ENCODE measurements around the gene OTOGL. TPM values are rescaled to one million over a fixed set of nuclear protein-coding genes. Genes with fewer than 3 reads are reported as not detected.

OTOGL gene
- total RNA-seq, 4 donors from 2014 or later = 0.19 to 0.63 (median 0.37) TPM

DNA sequence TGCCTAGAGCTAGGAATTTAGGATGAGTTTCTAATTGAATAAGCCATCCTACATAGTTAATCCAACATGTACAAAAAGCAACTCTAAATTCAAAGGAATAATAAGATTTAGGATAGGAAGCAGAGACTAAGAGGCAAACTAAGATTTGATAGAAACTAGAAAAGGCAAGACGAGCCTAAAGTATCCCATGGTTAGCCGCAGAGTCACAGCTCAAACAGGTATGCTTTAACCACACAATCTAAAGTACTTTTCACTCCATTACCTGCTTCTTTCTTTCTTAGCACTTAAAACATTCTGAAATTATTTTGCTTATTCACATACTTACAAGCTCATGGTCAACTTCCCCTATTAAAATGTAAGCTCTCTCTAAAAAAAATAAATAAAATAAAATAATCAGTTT, 51.8 kb downstream of the OTOGL start:
- TF ChIP-seq, protein P1, sequence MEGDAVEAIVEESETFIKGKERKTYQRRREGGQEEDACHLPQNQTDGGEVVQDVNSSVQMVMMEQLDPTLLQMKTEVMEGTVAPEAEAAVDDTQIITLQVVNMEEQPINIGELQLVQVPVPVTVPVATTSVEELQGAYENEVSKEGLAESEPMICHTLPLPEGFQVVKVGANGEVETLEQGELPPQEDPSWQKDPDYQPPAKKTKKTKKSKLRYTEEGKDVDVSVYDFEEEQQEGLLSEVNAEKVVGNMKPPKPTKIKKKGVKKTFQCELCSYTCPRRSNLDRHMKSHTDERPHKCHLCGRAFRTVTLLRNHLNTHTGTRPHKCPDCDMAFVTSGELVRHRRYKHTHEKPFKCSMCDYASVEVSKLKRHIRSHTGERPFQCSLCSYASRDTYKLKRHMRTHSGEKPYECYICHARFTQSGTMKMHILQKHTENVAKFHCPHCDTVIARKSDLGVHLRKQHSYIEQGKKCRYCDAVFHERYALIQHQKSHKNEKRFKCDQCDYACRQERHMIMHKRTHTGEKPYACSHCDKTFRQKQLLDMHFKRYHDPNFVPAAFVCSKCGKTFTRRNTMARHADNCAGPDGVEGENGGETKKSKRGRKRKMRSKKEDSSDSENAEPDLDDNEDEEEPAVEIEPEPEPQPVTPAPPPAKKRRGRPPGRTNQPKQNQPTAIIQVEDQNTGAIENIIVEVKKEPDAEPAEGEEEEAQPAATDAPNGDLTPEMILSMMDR (IDR thresholded peaks at IDR 0.05) = no peak
- DNase-seq (ENCODE audit: low spot score) (no peak), ATAC-seq (ENCODE audit: low FRiP score) (no peak)

DNA sequence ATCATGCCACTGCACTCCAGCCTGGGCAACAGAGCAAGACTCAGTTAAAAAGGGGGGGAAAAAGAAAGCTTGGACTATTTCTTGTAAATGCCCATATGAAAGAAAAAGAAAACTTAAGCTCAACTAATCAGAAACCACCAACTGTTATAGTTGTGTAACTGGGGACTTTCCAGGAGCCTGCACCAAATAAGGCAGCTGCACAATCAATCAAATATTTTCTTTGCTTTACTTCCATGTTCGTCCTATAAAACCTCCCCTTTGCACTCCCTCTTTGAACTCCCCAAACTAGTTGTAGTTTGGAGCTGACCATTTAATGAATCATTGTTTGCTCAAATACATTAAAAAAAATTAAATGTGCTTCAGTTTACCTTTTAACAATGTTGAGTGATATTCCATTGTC, 54.9 kb downstream of the OTOGL start:
- TF ChIP-seq, protein P1 (IDR thresholded peaks at IDR 0.05) = no peak
- DNase-seq (ENCODE audit: low spot score) (no peak), ATAC-seq (ENCODE audit: low FRiP score) (no peak)

DNA sequence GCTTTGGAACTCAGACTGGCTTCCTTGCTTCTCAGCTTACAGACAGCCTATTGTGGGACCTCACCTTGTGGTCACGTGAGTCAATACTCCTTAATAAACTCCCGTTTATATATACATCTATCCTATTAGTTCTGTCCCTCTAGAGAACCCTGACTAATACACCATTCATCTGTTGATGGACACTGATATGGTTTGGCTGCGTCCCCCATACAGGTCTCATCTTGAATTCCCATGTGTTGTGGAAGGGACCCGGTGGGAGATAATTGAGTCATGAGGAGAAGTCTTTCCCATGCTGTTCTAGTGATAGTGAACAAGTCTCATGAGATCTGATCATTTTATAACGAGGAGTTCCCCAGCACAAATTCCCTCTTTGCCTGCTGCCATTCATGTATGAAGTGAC, 57.0 kb downstream of the OTOGL start:
- TF ChIP-seq, protein P1 (IDR thresholded peaks at IDR 0.05) = no peak
- ATAC-seq (ENCODE audit: low FRiP score) (no peak), DNase-seq (ENCODE audit: low spot score) (no peak)

DNA sequence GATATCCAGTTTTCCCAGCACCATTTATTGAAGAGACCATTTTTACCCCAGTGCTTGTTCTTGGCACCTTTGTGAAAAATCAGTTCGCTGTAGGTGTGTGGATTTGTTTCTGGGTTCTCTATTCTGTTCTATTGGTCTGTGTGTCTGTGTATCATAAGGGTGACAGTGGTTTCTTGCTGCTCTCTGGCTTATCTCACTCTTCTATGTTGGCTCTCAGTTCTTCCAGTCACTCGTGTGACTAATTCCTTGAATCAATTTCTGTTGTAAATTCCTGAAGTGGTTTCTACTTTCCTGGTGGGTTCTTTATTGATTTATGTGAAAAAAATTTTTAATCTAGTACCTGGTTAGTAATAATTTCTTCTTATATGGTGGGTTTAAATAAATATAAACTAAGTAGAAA, 58.3 kb downstream of the OTOGL start:
- TF ChIP-seq, protein P1 (IDR thresholded peaks at IDR 0.05) = no peak
- no peak for DNase-seq (ENCODE audit: low spot score)
- no peak for ATAC-seq (ENCODE audit: low FRiP score)

DNA sequence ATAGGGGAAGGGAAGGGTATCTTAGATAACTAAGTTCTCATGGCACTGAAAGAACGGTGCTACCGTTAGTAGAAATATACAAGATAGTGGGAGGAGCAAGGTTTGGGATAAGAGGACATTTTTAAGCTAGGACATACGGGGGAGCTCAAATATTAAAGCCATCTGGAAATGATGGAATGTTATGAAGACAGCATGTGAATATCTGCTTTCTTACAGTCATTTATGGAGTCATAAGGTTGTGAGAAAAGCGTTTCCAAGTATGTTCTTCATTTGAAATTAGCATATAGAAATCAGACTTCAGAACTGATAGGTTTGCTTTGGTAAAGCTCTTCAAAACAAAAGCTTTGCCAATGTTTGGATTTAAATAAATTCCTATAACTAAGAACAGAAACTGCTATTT, 62.3 kb downstream of the OTOGL start:
- ATAC-seq (ENCODE audit: low FRiP score) (no peak), DNase-seq (ENCODE audit: low spot score) (no peak)
- TF ChIP-seq, protein P1 (IDR thresholded peaks at IDR 0.05) = no peak

DNA sequence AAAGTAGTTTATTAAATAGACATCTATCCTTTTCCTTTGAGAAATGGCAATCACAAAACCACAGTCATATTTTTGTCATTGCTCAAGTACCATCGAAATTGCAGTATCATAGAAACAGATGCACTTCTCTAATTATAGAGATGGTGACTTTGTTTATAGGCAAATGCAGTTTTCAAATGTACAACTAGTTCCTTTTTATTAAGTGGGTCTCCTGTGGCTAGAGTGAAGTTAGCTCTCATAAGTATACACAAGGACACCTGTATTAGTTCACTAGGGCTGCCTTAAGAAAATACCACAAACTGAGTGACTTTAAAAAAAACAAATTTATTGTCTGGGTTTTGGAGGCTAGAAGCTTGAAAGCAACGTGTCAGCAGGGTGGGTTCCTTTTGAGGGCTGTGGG, 62.8 kb downstream of the OTOGL start:
- no peak for ATAC-seq (ENCODE audit: low FRiP score)
- DNase-seq (ENCODE audit: low spot score) = no peak
- TF ChIP-seq, protein P1 (IDR thresholded peaks at IDR 0.05) = no peak

DNA sequence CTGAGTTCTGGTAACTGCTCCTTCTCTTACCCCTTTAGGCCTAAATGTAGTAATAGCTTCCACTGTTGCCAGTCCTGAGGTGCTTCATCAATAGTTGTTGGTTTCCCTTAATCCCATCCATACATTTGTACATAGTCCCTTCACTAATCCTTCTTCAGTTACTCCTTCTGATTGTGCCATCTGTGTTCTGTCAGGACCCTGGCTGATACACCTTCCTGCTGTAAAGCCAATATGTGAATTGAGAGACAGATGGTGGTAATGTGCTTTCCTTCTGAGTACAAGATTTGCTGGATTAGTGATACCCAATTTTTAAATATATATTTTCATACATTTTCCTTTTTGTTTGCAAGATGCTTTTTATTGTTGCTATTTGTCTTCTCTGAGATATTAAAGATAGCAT, 66.4 kb downstream of the OTOGL start:
- no peak for ATAC-seq (ENCODE audit: low FRiP score)
- no peak for DNase-seq (ENCODE audit: low spot score)
- TF ChIP-seq, protein P1 (IDR thresholded peaks at IDR 0.05) = no peak
